HG03045 (cell line): ENCODE results near the gene HBG2.
"Not testable (repeated sequence)": the region's sequence is repeated elsewhere in the genome, so short reads cannot be mapped to it uniquely, and the experiment has no call there.

Source experiments
- ATAC-seq: cut with Tn5 transposase; IDR thresholded peaks from one replicate; pipeline ENCODE4 v1.9.1; 2021; ENCODE audit warnings: mild to moderate bottlenecking, moderate library complexity; ENCODE audit not compliant: unreplicated experiment

HBG2 gene

DNA sequence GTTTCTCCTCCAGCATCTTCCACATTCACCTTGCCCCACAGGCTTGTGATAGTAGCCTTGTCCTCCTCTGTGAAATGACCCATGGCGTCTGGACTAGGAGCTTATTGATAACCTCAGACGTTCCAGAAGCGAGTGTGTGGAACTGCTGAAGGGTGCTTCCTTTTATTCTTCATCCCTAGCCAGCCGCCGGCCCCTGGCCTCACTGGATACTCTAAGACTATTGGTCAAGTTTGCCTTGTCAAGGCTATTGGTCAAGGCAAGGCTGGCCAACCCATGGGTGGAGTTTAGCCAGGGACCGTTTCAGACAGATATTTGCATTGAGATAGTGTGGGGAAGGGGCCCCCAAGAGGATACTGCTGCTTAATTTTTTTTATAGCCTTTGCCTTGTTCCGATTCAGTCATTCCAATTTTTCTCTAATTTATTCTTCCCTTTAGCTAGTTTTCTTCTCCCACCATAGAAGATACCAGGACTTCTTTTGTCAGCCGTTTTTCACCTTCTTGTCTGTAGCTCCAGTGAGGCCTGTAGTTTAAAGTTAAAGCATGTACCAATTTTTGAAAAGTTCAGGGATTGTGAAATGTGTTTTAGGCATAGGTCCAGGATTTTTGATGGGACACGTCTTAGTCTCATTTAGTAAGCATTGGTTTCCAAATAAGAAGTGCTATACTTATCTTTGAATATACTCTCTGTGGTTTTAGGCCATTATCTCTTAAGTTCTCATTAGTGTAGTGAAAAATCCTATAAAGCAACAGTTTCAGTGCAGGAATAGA is at the start of gene HBG2:
Gene HBG2, minus strand, starts transcription at position 136 of the 768 bp plus-strand sequence. Its CDS starts 53 bp downstream, at position 83.
- not testable (repeated sequence) for ATAC-seq

DNA sequence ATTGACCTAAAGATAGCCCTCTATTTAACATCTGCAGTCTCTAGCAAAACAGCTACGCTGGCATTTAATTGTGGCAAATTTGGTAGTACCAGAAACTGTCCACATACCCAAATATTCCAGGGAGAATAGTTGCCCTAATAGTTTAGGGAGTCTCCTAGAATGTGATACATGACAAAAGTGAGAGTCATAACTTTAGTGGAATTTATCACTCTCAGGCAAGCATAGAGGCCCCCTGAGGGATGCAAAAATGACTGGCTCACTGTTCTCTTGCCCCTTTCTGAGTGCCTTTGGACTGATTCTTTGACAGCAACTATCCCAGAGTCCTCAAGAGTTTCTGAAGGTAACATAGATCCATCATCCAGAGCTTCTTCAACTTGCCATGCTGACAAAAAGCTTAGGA is 49.5 kb upstream of the HBG2 start:
- no peak for ATAC-seq

GRCh38 chr11:5303626-5304025 is 49.0 kb upstream of the HBG2 start:
- no peak for ATAC-seq

GRCh38 chr11:5301846-5302245 is 47.3 kb upstream of the HBG2 start, which contains the start of gene OR51B4:
Gene OR51B4 (minus strand): TSS chr11:5301946. CDS start chr11:5301946, 0 bp downstream.
- ATAC-seq: no peak

DNA sequence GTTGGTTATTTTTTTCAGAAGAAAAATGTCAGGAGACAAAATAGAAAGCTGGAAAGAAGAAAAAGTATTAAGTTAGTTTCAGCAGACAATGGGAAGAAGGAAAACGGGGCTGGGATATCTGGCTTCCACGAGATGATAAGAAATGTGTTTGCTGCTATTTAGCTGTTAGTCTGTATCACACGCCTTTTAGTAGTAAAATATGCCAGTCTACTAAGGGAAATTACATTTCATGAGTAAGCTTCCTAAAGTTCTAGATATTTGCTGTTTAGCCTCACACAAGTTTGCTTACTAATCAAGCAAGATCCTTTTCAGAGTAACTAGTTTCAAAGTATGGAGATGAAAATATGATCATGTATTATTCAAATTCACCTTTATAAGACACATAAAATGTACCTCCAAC is 45.7 kb upstream of the HBG2 start:
- ATAC-seq: no peak

DNA sequence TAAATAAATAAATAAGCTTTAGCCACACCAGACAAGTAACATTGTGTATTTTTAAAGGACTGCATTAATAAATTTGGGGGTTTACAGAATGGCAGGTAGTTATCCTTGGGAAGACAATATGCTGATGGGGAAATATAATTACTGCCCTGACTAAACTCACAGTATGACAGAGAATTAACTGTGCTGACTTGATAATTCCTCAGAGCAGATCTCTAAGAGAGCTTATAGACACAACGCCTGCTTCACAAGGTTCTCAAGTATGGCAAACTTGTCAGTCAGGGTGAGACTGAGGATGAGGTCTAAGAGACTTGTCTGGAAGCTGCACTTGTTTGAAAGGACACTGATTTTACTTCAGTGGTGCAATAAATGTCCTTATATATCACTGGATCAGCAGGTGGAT is 43.9 kb upstream of the HBG2 start:
- ATAC-seq: no peak

DNA sequence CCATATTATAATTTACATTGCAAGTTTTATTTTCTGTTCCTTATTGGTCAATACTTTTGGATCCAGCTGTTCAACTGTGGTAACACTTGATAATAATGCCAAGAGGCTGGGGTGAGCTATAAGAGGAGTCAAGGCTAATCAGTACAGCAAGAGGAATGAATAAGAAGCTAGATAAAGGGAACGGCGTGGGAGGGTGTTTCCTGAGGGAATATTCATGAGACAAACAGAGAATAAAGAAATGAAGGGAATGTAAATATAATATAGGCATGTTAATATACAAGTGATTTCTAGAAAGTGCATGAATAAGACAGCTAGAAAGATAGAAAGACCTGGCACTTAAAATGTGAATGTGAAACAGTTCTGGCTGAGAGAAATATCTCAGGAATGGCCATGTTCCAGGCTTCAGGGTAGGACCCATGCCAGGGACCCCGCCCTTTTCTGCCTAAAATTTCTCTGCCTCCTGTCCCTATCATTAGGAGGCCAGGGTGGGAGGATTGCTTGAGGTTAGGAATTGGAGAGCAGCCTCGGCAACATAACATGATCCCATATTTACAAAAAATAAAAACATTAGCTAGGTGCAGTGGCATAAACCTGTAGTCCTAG is 43.2 kb upstream of the HBG2 start:
- no peak for ATAC-seq

- not testable (repeated sequence) for ATAC-seq
Measured at GRCh38 chr11:5294342-5294995, 39.9 kb upstream of the HBG2 start.

- ATAC-seq: no peak
Measured at GRCh38 chr11:5293028-5293427, 38.4 kb upstream of the HBG2 start.

- ATAC-seq: peak; percentile 80
Measured at GRCh38 chr11:5291207-5291838, 36.7 kb upstream of the HBG2 start.

DNA sequence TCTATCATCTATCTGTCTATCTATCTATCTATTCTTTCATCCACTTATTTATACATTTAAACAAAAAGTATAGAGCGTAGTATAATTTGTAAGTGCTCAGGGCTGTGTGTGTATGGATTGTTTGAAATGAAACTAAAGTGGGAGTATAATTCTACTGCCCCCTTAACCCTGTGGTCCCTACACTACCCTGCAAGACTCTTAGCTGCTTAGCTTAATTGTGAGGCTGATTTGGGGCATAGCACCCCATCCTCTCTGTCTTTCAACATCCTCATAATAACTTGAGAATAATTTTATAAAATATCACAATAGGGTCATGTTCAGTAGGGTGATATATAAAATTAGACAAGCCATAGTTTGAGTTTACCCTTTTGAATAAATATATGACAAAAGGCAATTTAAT is 35.5 kb upstream of the HBG2 start:
- no peak for ATAC-seq

- ATAC-seq: no peak
Measured at GRCh38 chr11:5289696-5290095, 35.1 kb upstream of the HBG2 start.

GRCh38 chr11:5288906-5289550 is 34.4 kb upstream of the HBG2 start:
- no peak for ATAC-seq

- no peak for ATAC-seq
Measured at GRCh38 chr11:5288108-5288905, 33.7 kb upstream of the HBG2 start.

DNA sequence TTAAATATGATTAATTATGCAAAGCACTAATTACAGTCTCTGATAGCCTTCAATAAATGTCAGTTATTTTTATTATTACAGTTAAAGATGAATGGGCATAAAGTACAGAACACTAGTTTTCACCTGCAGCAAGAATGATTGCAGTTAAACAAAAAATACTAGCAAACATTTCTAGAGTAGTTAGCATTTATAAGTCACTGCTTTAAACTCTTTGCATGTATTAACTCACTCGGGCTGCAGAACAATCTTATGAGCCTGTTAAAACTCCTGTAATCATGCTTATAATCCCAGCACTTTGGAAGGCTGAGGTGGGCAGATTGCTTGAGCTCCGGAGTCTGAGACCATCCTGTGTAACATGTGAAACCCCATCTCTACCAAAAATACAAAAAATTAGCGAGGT is 32.3 kb upstream of the HBG2 start:
- ATAC-seq: no peak

DNA sequence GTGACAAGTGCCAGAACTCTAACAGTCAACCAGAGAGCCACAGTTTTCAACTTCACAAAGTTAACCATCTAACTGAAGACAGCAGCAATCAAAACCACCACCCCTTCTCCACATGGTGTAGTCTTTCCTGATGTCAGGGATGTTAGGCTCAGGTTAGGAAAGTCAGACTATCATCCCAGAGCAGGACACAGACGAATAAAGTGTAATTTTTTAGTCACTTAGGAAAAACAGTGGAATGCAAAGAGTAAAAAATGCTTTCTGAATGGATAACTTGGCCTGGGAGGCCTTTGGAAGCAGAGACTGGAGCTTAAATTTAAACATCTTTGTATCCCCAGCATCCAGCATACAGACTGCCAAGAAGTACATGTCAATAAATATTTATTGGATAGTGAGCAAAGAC is 31.8 kb upstream of the HBG2 start:
- ATAC-seq: no peak

GRCh38 chr11:5285703-5286340 is 31.2 kb upstream of the HBG2 start:
- ATAC-seq: no peak

DNA sequence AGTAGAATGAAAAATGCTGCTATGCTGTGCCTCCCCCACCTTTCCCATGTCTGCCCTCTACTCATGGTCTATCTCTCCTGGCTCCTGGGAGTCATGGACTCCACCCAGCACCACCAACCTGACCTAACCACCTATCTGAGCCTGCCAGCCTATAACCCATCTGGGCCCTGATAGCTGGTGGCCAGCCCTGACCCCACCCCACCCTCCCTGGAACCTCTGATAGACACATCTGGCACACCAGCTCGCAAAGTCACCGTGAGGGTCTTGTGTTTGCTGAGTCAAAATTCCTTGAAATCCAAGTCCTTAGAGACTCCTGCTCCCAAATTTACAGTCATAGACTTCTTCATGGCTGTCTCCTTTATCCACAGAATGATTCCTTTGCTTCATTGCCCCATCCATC is 30.1 kb upstream of the HBG2 start:
- no peak for ATAC-seq

GRCh38 chr11:5283882-5284281 is 29.3 kb upstream of the HBG2 start:
- no peak for ATAC-seq

DNA sequence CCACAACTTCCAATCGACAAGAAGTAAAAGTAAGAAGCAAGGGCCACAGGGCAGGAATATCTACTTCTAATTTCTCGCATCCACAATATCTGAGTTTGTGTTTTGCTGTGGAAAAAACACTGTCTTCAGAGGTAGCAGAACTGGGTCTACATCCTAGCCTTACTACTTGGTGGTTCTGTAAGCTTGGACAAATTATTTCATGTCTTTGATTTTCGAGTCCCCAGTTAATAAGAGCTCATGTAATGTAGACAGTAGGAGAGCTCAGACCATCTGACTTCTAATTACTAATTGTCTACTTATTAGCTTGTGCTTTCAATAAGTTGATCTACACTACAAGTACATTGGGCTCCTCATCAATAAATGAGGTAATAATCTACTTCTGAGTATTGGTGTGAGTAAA is 28.5 kb upstream of the HBG2 start:
- no peak for ATAC-seq
